Measurements from ENCODE around the gene NPBWR2. TPM values are rescaled to one million over a fixed set of nuclear protein-coding genes. Genes with fewer than 3 reads are reported as not detected.

Gene NPBWR2
- total and polyA plus RNA-seq, 4 donors, result not detected

DNA sequence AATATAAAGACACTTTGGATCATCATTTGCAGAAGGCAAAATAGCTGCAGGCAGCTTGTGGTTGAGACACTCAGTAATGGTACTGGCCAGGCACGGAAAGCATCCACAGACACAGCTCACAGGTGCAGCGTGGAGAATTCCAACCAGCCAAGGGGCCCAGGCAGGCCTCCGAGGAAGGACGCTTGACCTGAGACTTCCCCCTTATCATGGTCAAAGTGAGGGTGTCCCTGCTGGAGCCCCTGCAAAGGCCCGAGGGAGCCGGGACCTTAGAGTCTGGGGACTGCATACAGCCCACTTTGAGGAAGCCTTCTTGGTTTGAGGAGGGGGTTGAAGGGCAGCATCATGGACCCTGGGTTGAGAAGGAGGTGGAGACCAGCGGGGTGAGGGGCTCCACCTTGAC is 41.8 kb upstream of the NPBWR2 start:
- no peaks in the 10 kb centered on the region for H3K27me3 ChIP-seq (ENCODE audit: control insufficient read depth in 4 of 4, insufficient read depth in 4 of 4, low read length in 3 of 4)
- H3K9ac ChIP-seq (ENCODE audit: low read depth in 1 of 2, low read length in 2 of 2), result no peak overlapping the region
- H3K9me3 ChIP-seq (ENCODE audit: control insufficient read depth in 4 of 4, low read length in 3 of 4), result peaks cover 0 to 5% (median 4%) of the 10 kb centered on the region in 4 donors
- DNase-seq (ENCODE audit: low spot score), result no peak
- H3K4me1 ChIP-seq (ENCODE audit: control insufficient read depth in 4 of 4, insufficient read depth in 4 of 4, low read length in 3 of 4), result no peaks in the 10 kb centered on the region
- no peak overlapping the region for H3K27ac ChIP-seq (ENCODE audit: low read depth in 1 of 2, low read length in 2 of 2)
- H3K36me3 ChIP-seq (ENCODE audit: control insufficient read depth in 4 of 4, insufficient read depth in 3 of 4, low read depth in 1 of 4, low read length in 3 of 4), result no peaks in the 10 kb centered on the region
- TF ChIP-seq, protein P1, sequence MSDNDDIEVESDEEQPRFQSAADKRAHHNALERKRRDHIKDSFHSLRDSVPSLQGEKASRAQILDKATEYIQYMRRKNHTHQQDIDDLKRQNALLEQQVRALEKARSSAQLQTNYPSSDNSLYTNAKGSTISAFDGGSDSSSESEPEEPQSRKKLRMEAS (IDR thresholded peaks at IDR 0.05), result no peak
- TF ChIP-seq, protein P2, sequence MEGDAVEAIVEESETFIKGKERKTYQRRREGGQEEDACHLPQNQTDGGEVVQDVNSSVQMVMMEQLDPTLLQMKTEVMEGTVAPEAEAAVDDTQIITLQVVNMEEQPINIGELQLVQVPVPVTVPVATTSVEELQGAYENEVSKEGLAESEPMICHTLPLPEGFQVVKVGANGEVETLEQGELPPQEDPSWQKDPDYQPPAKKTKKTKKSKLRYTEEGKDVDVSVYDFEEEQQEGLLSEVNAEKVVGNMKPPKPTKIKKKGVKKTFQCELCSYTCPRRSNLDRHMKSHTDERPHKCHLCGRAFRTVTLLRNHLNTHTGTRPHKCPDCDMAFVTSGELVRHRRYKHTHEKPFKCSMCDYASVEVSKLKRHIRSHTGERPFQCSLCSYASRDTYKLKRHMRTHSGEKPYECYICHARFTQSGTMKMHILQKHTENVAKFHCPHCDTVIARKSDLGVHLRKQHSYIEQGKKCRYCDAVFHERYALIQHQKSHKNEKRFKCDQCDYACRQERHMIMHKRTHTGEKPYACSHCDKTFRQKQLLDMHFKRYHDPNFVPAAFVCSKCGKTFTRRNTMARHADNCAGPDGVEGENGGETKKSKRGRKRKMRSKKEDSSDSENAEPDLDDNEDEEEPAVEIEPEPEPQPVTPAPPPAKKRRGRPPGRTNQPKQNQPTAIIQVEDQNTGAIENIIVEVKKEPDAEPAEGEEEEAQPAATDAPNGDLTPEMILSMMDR (IDR thresholded peaks at IDR 0.05; ENCODE audit: low read depth, low read length, missing input control), result no peak
- TF ChIP-seq ATF3 (IDR thresholded peaks at IDR 0.05) (no peak), YY1 (IDR thresholded peaks at IDR 0.05) (no peak), GABPA (IDR thresholded peaks at IDR 0.05 in 1 of 2, conservative IDR thresholded peaks at IDR 0.05 in 1 of 2) (no peak), JUND (IDR thresholded peaks at IDR 0.05) (no peak), EGR1 (IDR thresholded peaks at IDR 0.05; ENCODE audit: low read depth in 2 of 2) (no peak), HNF4G (IDR thresholded peaks at IDR 0.05) (no peak), NR2F2 (IDR thresholded peaks at IDR 0.05) (no peak), RXRA (IDR thresholded peaks at IDR 0.05) (no peak), FOXA1 (IDR thresholded peaks at IDR 0.05) (no peak)
- TF ChIP-seq, protein P3, sequence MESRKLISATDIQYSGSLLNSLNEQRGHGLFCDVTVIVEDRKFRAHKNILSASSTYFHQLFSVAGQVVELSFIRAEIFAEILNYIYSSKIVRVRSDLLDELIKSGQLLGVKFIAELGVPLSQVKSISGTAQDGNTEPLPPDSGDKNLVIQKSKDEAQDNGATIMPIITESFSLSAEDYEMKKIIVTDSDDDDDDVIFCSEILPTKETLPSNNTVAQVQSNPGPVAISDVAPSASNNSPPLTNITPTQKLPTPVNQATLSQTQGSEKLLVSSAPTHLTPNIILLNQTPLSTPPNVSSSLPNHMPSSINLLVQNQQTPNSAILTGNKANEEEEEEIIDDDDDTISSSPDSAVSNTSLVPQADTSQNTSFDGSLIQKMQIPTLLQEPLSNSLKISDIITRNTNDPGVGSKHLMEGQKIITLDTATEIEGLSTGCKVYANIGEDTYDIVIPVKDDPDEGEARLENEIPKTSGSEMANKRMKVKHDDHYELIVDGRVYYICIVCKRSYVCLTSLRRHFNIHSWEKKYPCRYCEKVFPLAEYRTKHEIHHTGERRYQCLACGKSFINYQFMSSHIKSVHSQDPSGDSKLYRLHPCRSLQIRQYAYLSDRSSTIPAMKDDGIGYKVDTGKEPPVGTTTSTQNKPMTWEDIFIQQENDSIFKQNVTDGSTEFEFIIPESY (IDR thresholded peaks at IDR 0.05), result no peak
- H3K4me3 ChIP-seq (ENCODE audit: low read depth in 1 of 3, low read length in 3 of 3), result no peak overlapping the region
- WGBS, result 86% methylated on average over 7 of the region's 7 CpGs

GRCh38 chr20:64148581-64148980 is 41.2 kb upstream of the NPBWR2 start:
- Histone ChIP-seq H3K27me3 (ENCODE audit: control insufficient read depth in 4 of 4, insufficient read depth in 4 of 4, low read length in 3 of 4) (no peaks in the 10 kb centered on the region), H3K27ac (ENCODE audit: low read depth in 1 of 2, low read length in 2 of 2) (no peak overlapping the region), H3K36me3 (ENCODE audit: control insufficient read depth in 4 of 4, insufficient read depth in 3 of 4, low read depth in 1 of 4, low read length in 3 of 4) (no peaks in the 10 kb centered on the region), H3K9me3 (ENCODE audit: control insufficient read depth in 4 of 4, low read length in 3 of 4) (peaks cover 0 to 5% (median 4%) of the 10 kb centered on the region in 4 donors), H3K9ac (ENCODE audit: low read depth in 1 of 2, low read length in 2 of 2) (no peak overlapping the region), H3K4me3 (ENCODE audit: low read depth in 1 of 3, low read length in 3 of 3) (no peak overlapping the region), H3K4me1 (ENCODE audit: control insufficient read depth in 4 of 4, insufficient read depth in 4 of 4, low read length in 3 of 4) (no peaks in the 10 kb centered on the region)
- DNase-seq (ENCODE audit: low spot score), result no peak
- no peak for TF ChIP-seq RXRA (IDR thresholded peaks at IDR 0.05)
- no peak for TF ChIP-seq YY1 (IDR thresholded peaks at IDR 0.05)
- TF ChIP-seq, protein P1 (IDR thresholded peaks at IDR 0.05), result no peak
- no peak for TF ChIP-seq EGR1 (IDR thresholded peaks at IDR 0.05; ENCODE audit: low read depth in 2 of 2)
- TF ChIP-seq, protein P2 (IDR thresholded peaks at IDR 0.05; ENCODE audit: low read depth, low read length, missing input control), result no peak
- TF ChIP-seq, protein P3 (IDR thresholded peaks at IDR 0.05), result no peak
- no peak for TF ChIP-seq GABPA (IDR thresholded peaks at IDR 0.05 in 1 of 2, conservative IDR thresholded peaks at IDR 0.05 in 1 of 2)
- no peak for TF ChIP-seq SP1 (IDR thresholded peaks at IDR 0.05)
- TF ChIP-seq FOXA1 (IDR thresholded peaks at IDR 0.05), result no peak
- no peak for TF ChIP-seq HNF4G (IDR thresholded peaks at IDR 0.05)
- TF ChIP-seq FOXA2 (IDR thresholded peaks at IDR 0.05), result no peak
- no peak for TF ChIP-seq REST (IDR thresholded peaks at IDR 0.05)
- WGBS, result 82% methylated on average over 5 of the region's 5 CpGs

Data from liver (tissue), 9 donors.